H9 (cell line): ENCODE results near the gene ARHGAP10. TPM values are rescaled to one million over a fixed set of nuclear protein-coding genes. Genes with fewer than 3 reads are reported as not detected.

Experiments
- DNase-seq: peaks from one replicate; pipeline ENCODE4 v3.0.0-alpha.2; 2017
- H2AFZ ChIP-seq: one replicate; pipeline ENCODE4 v1.6.1; 2013; ENCODE audit warnings: mild to moderate bottlenecking, low read length, control low read depth, moderate library complexity
- H2AK5ac ChIP-seq: 2 replicates; pipeline ENCODE4 v1.6.1; 2013; ENCODE audit warnings: low read length, control low read depth, mixed read lengths; ENCODE audit not compliant: insufficient read length
- H2BK120ac ChIP-seq: one replicate; pipeline ENCODE4 v1.6.1; 2013; ENCODE audit warnings: low read depth, mild to moderate bottlenecking, low read length, control low read depth, inconsistent platforms; ENCODE audit not compliant: poor library complexity, severe bottlenecking
- H2BK12ac ChIP-seq: 2 replicates; pipeline ENCODE4 v1.6.1; 2013; ENCODE audit warnings: low read length, control low read depth, mixed read lengths, low read depth; ENCODE audit not compliant: insufficient read length
- H2BK15ac ChIP-seq: 2 replicates; pipeline ENCODE4 v1.6.1; 2013; ENCODE audit warnings: low read depth, low read length, control low read depth
- H2BK20ac ChIP-seq: one replicate; pipeline ENCODE4 v1.6.1; 2013; ENCODE audit warnings: low read depth, mild to moderate bottlenecking, low read length, control low read depth, inconsistent platforms; ENCODE audit not compliant: poor library complexity, severe bottlenecking
- H2BK5ac ChIP-seq: 2 replicates; pipeline ENCODE4 v1.6.1; 2013; ENCODE audit warnings: low read length, control low read depth, mixed read lengths; ENCODE audit not compliant: insufficient read length
- H3K14ac ChIP-seq: 2 replicates; pipeline ENCODE4 v1.6.1; 2013; ENCODE audit warnings: low read length, control low read depth; ENCODE audit not compliant: insufficient read depth
- H3K18ac ChIP-seq: 2 replicates; pipeline ENCODE4 v1.6.1; 2013; ENCODE audit warnings: low read depth, mild to moderate bottlenecking, mixed read lengths, low read length, control low read depth; ENCODE audit not compliant: insufficient read length
- H3K23ac ChIP-seq: 2 replicates; pipeline ENCODE4 v1.6.1; 2013; ENCODE audit warnings: low read length, control low read depth, mixed read lengths, low read depth; ENCODE audit not compliant: insufficient read length
- H3K23me2 ChIP-seq: 2 replicates; pipeline ENCODE4 v1.6.1; 2013; ENCODE audit warnings: low read depth, mild to moderate bottlenecking, mixed read lengths, low read length, control low read depth; ENCODE audit not compliant: insufficient read length, poor library complexity, severe bottlenecking
- H3K27ac ChIP-seq: 2 replicates; pipeline ENCODE4 v1.5.1; 2013; ENCODE audit warnings: low read length, control low read depth, mixed read lengths, low read depth; ENCODE audit not compliant: insufficient read length
- H3K27me3 ChIP-seq: 2 replicates; pipeline ENCODE4 v1.6.1; 2013; ENCODE audit warnings: low read length, control low read depth, inconsistent platforms; ENCODE audit not compliant: insufficient read depth
- H3K4ac ChIP-seq: 2 replicates; pipeline ENCODE4 v1.6.1; 2013; ENCODE audit warnings: low read depth, mild to moderate bottlenecking, control low read depth, inconsistent platforms, low read length, moderate library complexity
- H3K4me1 ChIP-seq: 2 replicates; pipeline ENCODE4 v1.6.1; 2013; ENCODE audit warnings: low read length, control low read depth, inconsistent platforms; ENCODE audit not compliant: insufficient read depth
- H3K4me2 ChIP-seq: 2 replicates; pipeline ENCODE4 v1.6.1; 2013; ENCODE audit warnings: low read length, control low read depth, mixed read lengths; ENCODE audit not compliant: insufficient read length, insufficient read depth
- H3K56ac ChIP-seq: 2 replicates; pipeline ENCODE4 v1.6.1; 2013; ENCODE audit warnings: low read depth, mild to moderate bottlenecking, mixed read lengths, low read length, control low read depth; ENCODE audit not compliant: insufficient read length
- H3K79me1 ChIP-seq: 2 replicates; pipeline ENCODE4 v1.6.1; 2013; ENCODE audit warnings: low read depth, mild to moderate bottlenecking, moderate library complexity, low read length, control low read depth, inconsistent platforms; ENCODE audit not compliant: insufficient read depth, poor library complexity, severe bottlenecking
- H3K79me2 ChIP-seq: 2 replicates; pipeline ENCODE4 v1.6.1; 2013; ENCODE audit warnings: low read length, control low read depth, inconsistent platforms; ENCODE audit not compliant: insufficient read depth
- H3K9ac ChIP-seq: 2 replicates; pipeline ENCODE4 v1.6.1; 2013; ENCODE audit warnings: low read length, control low read depth, mixed read lengths; ENCODE audit not compliant: insufficient read length; ENCODE audit errors: extremely low read depth
- H3K9me3 ChIP-seq: one replicate; pipeline ENCODE4 v1.6.1; 2013; ENCODE audit warnings: low read depth, low read length, inconsistent platforms; ENCODE audit not compliant: control insufficient read depth
- H3T11ph ChIP-seq: one replicate; pipeline ENCODE4 v1.6.1; 2013; ENCODE audit warnings: mild to moderate bottlenecking, low read length, control low read depth, inconsistent platforms
- H4K20me1 ChIP-seq: one replicate; pipeline ENCODE4 v1.6.1; 2013; ENCODE audit not compliant: control insufficient read depth, insufficient read length, insufficient read depth
- H4K5ac ChIP-seq: 2 replicates; pipeline ENCODE4 v1.6.1; 2013; ENCODE audit warnings: low read depth, mild to moderate bottlenecking, mixed read lengths, low read length, control low read depth; ENCODE audit not compliant: insufficient read length
- H4K8ac ChIP-seq: replicated peaks from 2 replicates; pipeline ENCODE4 v1.6.1; 2013; ENCODE audit warnings: low read length, control low read depth, mixed read lengths, low read depth; ENCODE audit not compliant: insufficient read length
- H4K91ac ChIP-seq: 2 replicates; pipeline ENCODE4 v1.6.1; 2013; ENCODE audit warnings: low read depth, mild to moderate bottlenecking, moderate library complexity, mixed read lengths, low read length, control low read depth; ENCODE audit not compliant: insufficient read length
- H3K27ac Mint-ChIP-seq, 3 experiments: 2 replicates in 2 of 3; 3 replicates in 1 of 3; pipeline ENCODE4 v1.8.0; 2020 to 2021; ENCODE audit warnings: mixed read lengths in 3 of 3, mild to moderate bottlenecking in 1 of 3, moderate library complexity in 1 of 3
- H3K27me3 Mint-ChIP-seq: 2 replicates; pipeline ENCODE4 v1.8.0; 2021; ENCODE audit warnings: low read depth, mild to moderate bottlenecking, moderate library complexity, mixed read lengths
- H3K36me3 Mint-ChIP-seq, 3 experiments: 2 replicates in 2 of 3; 3 replicates in 1 of 3; pipeline ENCODE4 v1.8.0; 2020 to 2021; ENCODE audit warnings: low read depth in 3 of 3, mixed read lengths in 3 of 3; ENCODE audit not compliant: insufficient read depth in 1 of 3
- H3K4me1 Mint-ChIP-seq, 2 experiments: 2 replicates each; pipeline ENCODE4 v1.8.0; 2020; ENCODE audit warnings: mixed read lengths in 2 of 2
- H3K4me3 Mint-ChIP-seq, 2 experiments: 2 replicates in 1 of 2; 3 replicates in 1 of 2; pipeline ENCODE4 v1.8.0; 2020 to 2021; ENCODE audit warnings: mild to moderate bottlenecking in 2 of 2, mixed read lengths in 2 of 2, moderate library complexity in 1 of 2
- H3K9me3 Mint-ChIP-seq, 2 experiments: 2 replicates in 1 of 2; 3 replicates in 1 of 2; pipeline ENCODE4 v1.8.0; 2020; ENCODE audit warnings: mild to moderate bottlenecking in 2 of 2, mixed read lengths in 2 of 2, moderate library complexity in 1 of 2
- CTCF ChIP-seq: fragments of 200-600 bp; sonication (generic); conservative IDR thresholded peaks from 3 replicates; pipeline ENCODE4 v1.8.0; 2021; ENCODE audit warnings: antibody characterized with exemption, mild to moderate bottlenecking
- WGBS: extraction: QIAGEN DNeasy Blood & Tissue Kit; methylation state at CpG from one replicate; pipeline ENCODE4 v1.1.7; 2013; ENCODE audit warnings: missing lambda C conversion rate, low lambda C conversion rate, mixed read lengths; ENCODE audit not compliant: insufficient read length; ENCODE audit errors: extremely low coverage; 5-methylcytosine and 5-hydroxymethylcytosine counted together
- total RNA-seq: library from RNA; stranded (reverse); gene quantifications from 2 replicates; pipeline ENCODE4 v1.2.1, GENCODE V29; 2021

ARHGAP10 gene
- total RNA-seq, 1 experiment from 2014 or later: 7.8 TPM

- Histone ChIP-seq H2AK5ac (no peak overlapping the region), H3K18ac (no peak overlapping the region), H3K79me1 (no peaks in the 10 kb centered on the region), H3K4me1 (no peaks in the 10 kb centered on the region), H4K91ac (no peak overlapping the region), H3K27ac (no peak overlapping the region), H2BK15ac (no peak overlapping the region), H3T11ph (no peak overlapping the region), H3K4ac (no peak overlapping the region), H3K4me2 (no peak overlapping the region), H3K9me3 (no peaks in the 10 kb centered on the region), H2BK20ac (no peak overlapping the region), H3K14ac (no peak overlapping the region), H3K27me3 (no peaks in the 10 kb centered on the region; the same call in 1 of the 2 replicates), H2BK12ac (no peak overlapping the region), H2AFZ (no peak overlapping the region), H2BK5ac (no peak overlapping the region), H3K23me2 (no peaks in the 10 kb centered on the region), H4K20me1 (no peaks in the 10 kb centered on the region), H3K56ac (no peak overlapping the region), H4K5ac (no peak overlapping the region), H3K79me2 (no peaks in the 10 kb centered on the region), H4K8ac (no peak overlapping the region), H2BK120ac (no peak overlapping the region), H3K9ac (no peak overlapping the region), H3K23ac (no peak overlapping the region)
- Mint-ChIP-seq H3K4me3 (no peak overlapping the region), H3K4me1 (peaks cover 2% of the 10 kb centered on the region in 2 experiments; a peak in 1 of 4 replicates), H3K9me3 (no peaks in the 10 kb centered on the region), H3K27me3 (no peaks in the 10 kb centered on the region), H3K27ac (no peak overlapping the region), H3K36me3 (no peaks in the 10 kb centered on the region)
- WGBS: no CpG with 5 or more reads among the region's 4 CpGs
- TF ChIP-seq CTCF: no peak
- DNase-seq: no peak
Observed at GRCh38 chr4:148044912-148045352, 313.0 kb downstream of the ARHGAP10 start.
